Gastroesophageal sphincter (tissue), 3 donors: ENCODE measurements around the gene ST3GAL6.

ENCODE experiments used
- POLR2A ChIP-seq, 2 donors: fragments of 450-650 bp; IDR thresholded peaks; one replicate each; pipeline ENCODE4 v1.6.1; 2017; ENCODE audit warnings: antibody characterized with exemption in 2 of 2, mild to moderate bottlenecking in 2 of 2, moderate library complexity in 1 of 2
- POLR2AphosphoS5 ChIP-seq: sonication (generic); formaldehyde crosslinking; IDR thresholded peaks from one replicate; pipeline ENCODE4 v1.6.1; 2017; ENCODE audit warnings: antibody characterized with exemption
- TF ChIP-seq, protein P1 (sequence below), 4 experiments: fragments of 200-600 bp in 2 of 4; fragments of 450-650 bp in 2 of 4; sonication (generic) in 1 of 4; IDR thresholded peaks; one replicate each; pipeline ENCODE4 v1.5.1; 2017 to 2019; ENCODE audit warnings: antibody characterized with exemption in 4 of 4, mild to moderate bottlenecking in 2 of 4, moderate library complexity in 2 of 4

DNA sequence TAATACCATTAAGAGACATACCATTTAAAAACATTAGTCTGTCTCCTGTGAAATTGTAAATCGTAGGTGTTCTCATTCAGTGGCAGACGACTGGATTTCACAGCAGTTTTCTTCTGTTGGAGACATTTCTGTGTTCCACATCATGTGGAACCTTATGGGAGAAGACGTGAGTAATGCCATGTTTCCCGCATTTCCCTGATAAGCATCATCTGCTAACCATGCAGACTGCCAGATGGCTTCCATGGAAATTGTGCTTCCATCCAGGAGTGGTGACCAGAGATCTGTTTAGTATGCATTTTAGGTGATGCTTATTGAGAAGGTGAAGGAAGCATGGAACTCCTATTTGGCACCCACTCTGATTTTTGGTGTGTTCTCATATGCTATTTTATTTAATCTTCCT is 28.4 kb upstream of the ST3GAL6 start:
- TF ChIP-seq, protein P1, sequence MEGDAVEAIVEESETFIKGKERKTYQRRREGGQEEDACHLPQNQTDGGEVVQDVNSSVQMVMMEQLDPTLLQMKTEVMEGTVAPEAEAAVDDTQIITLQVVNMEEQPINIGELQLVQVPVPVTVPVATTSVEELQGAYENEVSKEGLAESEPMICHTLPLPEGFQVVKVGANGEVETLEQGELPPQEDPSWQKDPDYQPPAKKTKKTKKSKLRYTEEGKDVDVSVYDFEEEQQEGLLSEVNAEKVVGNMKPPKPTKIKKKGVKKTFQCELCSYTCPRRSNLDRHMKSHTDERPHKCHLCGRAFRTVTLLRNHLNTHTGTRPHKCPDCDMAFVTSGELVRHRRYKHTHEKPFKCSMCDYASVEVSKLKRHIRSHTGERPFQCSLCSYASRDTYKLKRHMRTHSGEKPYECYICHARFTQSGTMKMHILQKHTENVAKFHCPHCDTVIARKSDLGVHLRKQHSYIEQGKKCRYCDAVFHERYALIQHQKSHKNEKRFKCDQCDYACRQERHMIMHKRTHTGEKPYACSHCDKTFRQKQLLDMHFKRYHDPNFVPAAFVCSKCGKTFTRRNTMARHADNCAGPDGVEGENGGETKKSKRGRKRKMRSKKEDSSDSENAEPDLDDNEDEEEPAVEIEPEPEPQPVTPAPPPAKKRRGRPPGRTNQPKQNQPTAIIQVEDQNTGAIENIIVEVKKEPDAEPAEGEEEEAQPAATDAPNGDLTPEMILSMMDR (IDR thresholded peaks at IDR 0.05), result no peak
- no peak for TF ChIP-seq POLR2A (IDR thresholded peaks at IDR 0.05)
- TF ChIP-seq POLR2AphosphoS5, result no peak
